HG03139 (cell line): Measurements from ENCODE around the gene NUDT7.

ENCODE experiments used
- ATAC-seq: cut with Tn5 transposase; IDR thresholded peaks from one replicate; pipeline ENCODE4 v1.9.1; 2021; ENCODE audit not compliant: unreplicated experiment

NUDT7 gene

GRCh38 chr16:77722309-77723107, at the start of gene NUDT7:
Gene NUDT7 (plus strand): TSS chr16:77722514. CDS start chr16:77722583, 69 bp downstream.
- ATAC-seq, result peak; percentile 85

GRCh38 chr16:77674888-77675287, 47.4 kb upstream of the NUDT7 start:
- no peak for ATAC-seq

- ATAC-seq, result peak; percentile 73
Observed at GRCh38 chr16:77675464-77676324, 46.6 kb upstream of the NUDT7 start.

- ATAC-seq, result no peak
Observed at GRCh38 chr16:77677129-77677528, 45.2 kb upstream of the NUDT7 start.

GRCh38 chr16:77679391-77679790, 42.9 kb upstream of the NUDT7 start:
- ATAC-seq, result no peak

GRCh38 chr16:77679901-77680300, 42.4 kb upstream of the NUDT7 start:
- ATAC-seq, result no peak

GRCh38 chr16:77680496-77680895, 41.8 kb upstream of the NUDT7 start:
- ATAC-seq, result no peak

- ATAC-seq, result no peak
Observed at GRCh38 chr16:77682586-77682985, 39.7 kb upstream of the NUDT7 start.

- ATAC-seq, result no peak
Observed at GRCh38 chr16:77683397-77684180, 38.7 kb upstream of the NUDT7 start.

- no peak for ATAC-seq
Observed at GRCh38 chr16:77684181-77684526, 38.2 kb upstream of the NUDT7 start.

GRCh38 chr16:77686385-77686784, 35.9 kb upstream of the NUDT7 start:
- ATAC-seq, result no peak

GRCh38 chr16:77689971-77690370, 32.3 kb upstream of the NUDT7 start:
- ATAC-seq, result no peak

GRCh38 chr16:77690416-77690815, 31.9 kb upstream of the NUDT7 start:
- ATAC-seq, result no peak

GRCh38 chr16:77692612-77693011, 29.7 kb upstream of the NUDT7 start:
- no peak for ATAC-seq

GRCh38 chr16:77696149-77696548, 26.2 kb upstream of the NUDT7 start:
- no peak for ATAC-seq

GRCh38 chr16:77700846-77701245, 21.5 kb upstream of the NUDT7 start:
- ATAC-seq, result no peak

- no peak for ATAC-seq
Observed at GRCh38 chr16:77705351-77705750, 17.0 kb upstream of the NUDT7 start.

GRCh38 chr16:77711179-77711578, 11.1 kb upstream of the NUDT7 start:
- ATAC-seq, result no peak

GRCh38 chr16:77711775-77712174, 10.5 kb upstream of the NUDT7 start:
- no peak for ATAC-seq

GRCh38 chr16:77715145-77715544, 7.2 kb upstream of the NUDT7 start:
- no peak for ATAC-seq

GRCh38 chr16:77721752-77722308, 484 bp upstream of the NUDT7 start:
- ATAC-seq, result peak; percentile 27
